Naive B cell (primary cell): ENCODE measurements around the gene RIT2. TPM values are rescaled to one million over a fixed set of nuclear protein-coding genes. Genes with fewer than 3 reads are reported as not detected.

ENCODE experiments used
- ATAC-seq, 2 donors: fragments of 150-1000 bp; cut with Tn5 transposase; 2 replicates each; pipeline ENCODE4 v1.10.0; 2021; ENCODE audit warnings: low read depth in 2 of 2, mild to moderate bottlenecking in 2 of 2, moderate library complexity in 2 of 2
- DNase-seq: peaks from one replicate; pipeline ENCODE4 v3.0.0; 2022
- H3K27ac Mint-ChIP-seq, 6 donors: one replicate each; pipeline ENCODE4 v1.8.0; 2020 to 2022; ENCODE audit warnings: mild to moderate bottlenecking in 6 of 6, mixed read lengths in 6 of 6, moderate library complexity in 5 of 6, inconsistent platforms in 2 of 6
- H3K27me3 Mint-ChIP-seq, 3 donors: one replicate each; pipeline ENCODE4 v1.8.0; 2021 to 2022; ENCODE audit warnings: mixed read lengths in 3 of 3, mild to moderate bottlenecking in 1 of 3
- H3K36me3 Mint-ChIP-seq, 2 donors: one replicate each; pipeline ENCODE4 v1.8.0; 2020 to 2022; ENCODE audit warnings: mixed read lengths in 2 of 2, inconsistent platforms in 1 of 2, mild to moderate bottlenecking in 1 of 2
- H3K4me1 Mint-ChIP-seq, 3 donors: one replicate each; pipeline ENCODE4 v1.8.0; 2020 to 2022; ENCODE audit warnings: mixed read lengths in 3 of 3, inconsistent platforms in 1 of 3, mild to moderate bottlenecking in 1 of 3, moderate library complexity in 1 of 3
- H3K4me3 Mint-ChIP-seq, 8 donors: one replicate each; pipeline ENCODE4 v1.8.0; 2020 to 2022; ENCODE audit warnings: mild to moderate bottlenecking in 8 of 8, mixed read lengths in 8 of 8, moderate library complexity in 8 of 8, inconsistent platforms in 2 of 8
- H3K9me3 Mint-ChIP-seq, 7 donors: one replicate each; pipeline ENCODE4 v1.8.0; 2020 to 2022; ENCODE audit warnings: mixed read lengths in 7 of 7, mild to moderate bottlenecking in 5 of 7, inconsistent platforms in 2 of 7, moderate library complexity in 1 of 7
- polyA plus RNA-seq, 6 donors: library from polyadenylated mRNA; unstranded; fragments of 300-500 nt; fragmentation: Illumina TruSeq; gene quantifications; one replicate each; pipeline ENCODE4 v1.2.3, GENCODE V29; 2021; ENCODE audit warnings: low read depth in 6 of 6

The RIT2 gene
- polyA plus RNA-seq, 6 donors from 2014 or later, result not detected

- DNase-seq, result no peak
- no peak for ATAC-seq
These were observed 92.6 kb downstream of the RIT2 start for GRCh38 chr18:43022874-43023273.

GRCh38 chr18:43017622-43018021, 97.9 kb downstream of the RIT2 start:
- ATAC-seq (no peak), DNase-seq (no peak)
- H3K36me3 Mint-ChIP-seq, result no peaks in the 10 kb centered on the region
- H3K4me3 Mint-ChIP-seq, result no peak overlapping the region
- no peak overlapping the region for H3K27ac Mint-ChIP-seq
- H3K4me1 Mint-ChIP-seq, result no peaks in the 10 kb centered on the region
- peaks cover 0 to 5% (median 4%) of the 10 kb centered on the region in 7 donors for H3K9me3 Mint-ChIP-seq
- no peaks in the 10 kb centered on the region for H3K27me3 Mint-ChIP-seq

More at GRCh38 chr18:43022874-43023273, 92.6 kb downstream of the RIT2 start:
- no peaks in the 10 kb centered on the region for H3K27me3 Mint-ChIP-seq
- no peaks in the 10 kb centered on the region for H3K4me1 Mint-ChIP-seq
- no peaks in the 10 kb centered on the region for H3K36me3 Mint-ChIP-seq
- H3K4me3 Mint-ChIP-seq, result no peak overlapping the region
- H3K9me3 Mint-ChIP-seq, result peaks cover 0 to 5% (median 0%) of the 10 kb centered on the region in 7 donors
- no peak overlapping the region for H3K27ac Mint-ChIP-seq

GRCh38 chr18:43013486-43013885, 102.0 kb downstream of the RIT2 start:
- H3K4me1 Mint-ChIP-seq, result no peaks in the 10 kb centered on the region
- DNase-seq, result no peak
- H3K27ac Mint-ChIP-seq, result no peak overlapping the region
- no peak overlapping the region for H3K4me3 Mint-ChIP-seq
- ATAC-seq, result no peak
- H3K9me3 Mint-ChIP-seq, result peaks cover 0 to 4% (median 0%) of the 10 kb centered on the region in 7 donors
- no peaks in the 10 kb centered on the region for H3K36me3 Mint-ChIP-seq
- H3K27me3 Mint-ChIP-seq, result no peaks in the 10 kb centered on the region

- Mint-ChIP-seq H3K9me3 (peaks cover 0 to 4% (median 0%) of the 10 kb centered on the region in 7 donors), H3K36me3 (no peaks in the 10 kb centered on the region)
These were observed 102.5 kb downstream of the RIT2 start for GRCh38 chr18:43012951-43013350.

GRCh38 chr18:43010611-43011010, 104.9 kb downstream of the RIT2 start:
- H3K9me3 Mint-ChIP-seq, result peaks cover 0 to 4% (median 0%) of the 10 kb centered on the region in 7 donors
- no peak overlapping the region for H3K4me3 Mint-ChIP-seq
- ATAC-seq (no peak), DNase-seq (no peak)
- no peaks in the 10 kb centered on the region for H3K27me3 Mint-ChIP-seq
- no peaks in the 10 kb centered on the region for H3K4me1 Mint-ChIP-seq
- no peak overlapping the region for H3K27ac Mint-ChIP-seq
- H3K36me3 Mint-ChIP-seq, result no peaks in the 10 kb centered on the region

More at GRCh38 chr18:43012951-43013350, 102.5 kb downstream of the RIT2 start:
- DNase-seq (no peak), ATAC-seq (no peak)
- Mint-ChIP-seq H3K27me3 (no peaks in the 10 kb centered on the region), H3K4me3 (no peak overlapping the region), H3K27ac (no peak overlapping the region), H3K4me1 (no peaks in the 10 kb centered on the region)

GRCh38 chr18:43009674-43010073, 105.8 kb downstream of the RIT2 start:
- H3K27me3 Mint-ChIP-seq, result no peaks in the 10 kb centered on the region

GRCh38 chr18:43007365-43007764, 108.1 kb downstream of the RIT2 start:
- ATAC-seq, result no peak
- Mint-ChIP-seq H3K27me3 (no peaks in the 10 kb centered on the region), H3K4me3 (no peak overlapping the region), H3K4me1 (no peaks in the 10 kb centered on the region), H3K27ac (no peak overlapping the region), H3K36me3 (no peaks in the 10 kb centered on the region), H3K9me3 (peaks cover 0 to 2% (median 0%) of the 10 kb centered on the region in 7 donors)
- no peak for DNase-seq

More at GRCh38 chr18:43009674-43010073, 105.8 kb downstream of the RIT2 start:
- no peak overlapping the region for H3K27ac Mint-ChIP-seq
- DNase-seq, result no peak
- H3K4me1 Mint-ChIP-seq, result no peaks in the 10 kb centered on the region
- no peak for ATAC-seq
- no peaks in the 10 kb centered on the region for H3K36me3 Mint-ChIP-seq
- H3K4me3 Mint-ChIP-seq, result no peak overlapping the region
- peaks cover 0 to 4% (median 0%) of the 10 kb centered on the region in 7 donors for H3K9me3 Mint-ChIP-seq

- Mint-ChIP-seq H3K9me3 (no peaks in the 10 kb centered on the region), H3K27ac (no peak overlapping the region), H3K4me3 (no peak overlapping the region), H3K27me3 (no peaks in the 10 kb centered on the region), H3K4me1 (no peaks in the 10 kb centered on the region), H3K36me3 (no peaks in the 10 kb centered on the region)
- ATAC-seq (no peak), DNase-seq (no peak)
These were observed 111.1 kb downstream of the RIT2 start for GRCh38 chr18:43004421-43004820.

GRCh38 chr18:43001821-43002220, 113.7 kb downstream of the RIT2 start:
- ATAC-seq (no peak), DNase-seq (no peak)
- H3K4me3 Mint-ChIP-seq, result no peak overlapping the region
- H3K4me1 Mint-ChIP-seq, result no peaks in the 10 kb centered on the region
- no peaks in the 10 kb centered on the region for H3K36me3 Mint-ChIP-seq
- H3K27me3 Mint-ChIP-seq, result no peaks in the 10 kb centered on the region
- H3K27ac Mint-ChIP-seq, result no peak overlapping the region
- no peaks in the 10 kb centered on the region for H3K9me3 Mint-ChIP-seq

- Mint-ChIP-seq H3K9me3 (peaks cover 0 to 10% (median 7%) of the 10 kb centered on the region in 7 donors), H3K27ac (no peak overlapping the region), H3K27me3 (no peaks in the 10 kb centered on the region), H3K4me3 (no peak overlapping the region), H3K4me1 (no peaks in the 10 kb centered on the region), H3K36me3 (no peaks in the 10 kb centered on the region)
- ATAC-seq, result no peak
- DNase-seq, result no peak
These were observed 118.7 kb downstream of the RIT2 start for GRCh38 chr18:42996824-42997223.

GRCh38 chr18:42980426-42980825, 135.1 kb downstream of the RIT2 start:
- DNase-seq (no peak), ATAC-seq (no peak)
- no peaks in the 10 kb centered on the region for H3K27me3 Mint-ChIP-seq
- no peak overlapping the region for H3K27ac Mint-ChIP-seq
- no peak overlapping the region for H3K4me3 Mint-ChIP-seq
- H3K36me3 Mint-ChIP-seq, result no peaks in the 10 kb centered on the region
- peaks cover 0 to 6% (median 5%) of the 10 kb centered on the region in 3 donors for H3K4me1 Mint-ChIP-seq
- peaks cover 0 to under 1% (median 0%) of the 10 kb centered on the region in 7 donors for H3K9me3 Mint-ChIP-seq

GRCh38 chr18:42977982-42978637, 137.4 kb downstream of the RIT2 start:
- Mint-ChIP-seq H3K27me3 (no peaks in the 10 kb centered on the region), H3K9me3 (peaks cover 0 to 5% (median 0%) of the 10 kb centered on the region in 7 donors), H3K36me3 (no peaks in the 10 kb centered on the region), H3K4me1 (peaks cover 0 to 6% (median 5%) of the 10 kb centered on the region in 3 donors), H3K4me3 (no peak overlapping the region), H3K27ac (no peak overlapping the region)
- DNase-seq (no peak), ATAC-seq (no peak)

- peaks cover 0 to 5% (median 0%) of the 10 kb centered on the region in 7 donors for H3K9me3 Mint-ChIP-seq
- H3K27ac Mint-ChIP-seq, result no peak overlapping the region
- H3K36me3 Mint-ChIP-seq, result no peaks in the 10 kb centered on the region
- no peaks in the 10 kb centered on the region for H3K27me3 Mint-ChIP-seq
- peaks cover 0 to 6% (median 5%) of the 10 kb centered on the region in 3 donors for H3K4me1 Mint-ChIP-seq
- no peak for DNase-seq
- peak overlapping the region in 1 of 8 donors; percentile 10 for H3K4me3 Mint-ChIP-seq
- ATAC-seq, result no peak
These were observed 138.5 kb downstream of the RIT2 start for GRCh38 chr18:42976869-42977590.

- Mint-ChIP-seq H3K4me1 (no peaks in the 10 kb centered on the region), H3K27ac (no peak overlapping the region), H3K36me3 (no peaks in the 10 kb centered on the region), H3K27me3 (no peaks in the 10 kb centered on the region), H3K9me3 (peaks cover 0 to 3% (median 0%) of the 10 kb centered on the region in 7 donors), H3K4me3 (no peak overlapping the region)
- no peak for DNase-seq
- no peak for ATAC-seq
These were observed 146.1 kb downstream of the RIT2 start for GRCh38 chr18:42969366-42969765.
